NCI-H345 treated with DMSO at 0.1 percent for 48 hours (cell line): Measurements from ENCODE around the gene NUAK1.

ENCODE experiments used
- DNase-seq: peaks from one replicate; lab custom pipeline; 2025; ENCODE audit not compliant: unreplicated experiment; lab: John Stamatoyannopoulos, UW

Gene NUAK1

GRCh38 chr12:106138633-106139421 lies at the start of gene NUAK1:
NUAK1 (minus strand) TSS chr12:106138954; CDS start chr12:106138653, 301 bp downstream.
- DNase-seq = peak; percentile 52

- DNase-seq = no peak
Measured at GRCh38 chr12:106188256-106188655, 49.5 kb upstream of the NUAK1 start.

GRCh38 chr12:106187842-106188241 lies 49.1 kb upstream of the NUAK1 start:
- DNase-seq = no peak

- no peak for DNase-seq
Measured at GRCh38 chr12:106187155-106187789, 48.5 kb upstream of the NUAK1 start.

GRCh38 chr12:106183735-106184134 lies 45.0 kb upstream of the NUAK1 start:
- DNase-seq = no peak

- DNase-seq = no peak
Measured at GRCh38 chr12:106181401-106182114, 42.8 kb upstream of the NUAK1 start.

- peak; percentile 12 for DNase-seq
Measured at GRCh38 chr12:106179086-106179485, 40.3 kb upstream of the NUAK1 start.

- DNase-seq = no peak
Measured at GRCh38 chr12:106178562-106178961, 39.8 kb upstream of the NUAK1 start.

GRCh38 chr12:106176560-106176959 lies 37.8 kb upstream of the NUAK1 start:
- no peak for DNase-seq

- DNase-seq = no peak
Measured at GRCh38 chr12:106174876-106175275, 36.1 kb upstream of the NUAK1 start.

- DNase-seq = no peak
Measured at GRCh38 chr12:106173442-106173841, 34.7 kb upstream of the NUAK1 start.

- no peak for DNase-seq
Measured at GRCh38 chr12:106171117-106171750, 32.5 kb upstream of the NUAK1 start.

GRCh38 chr12:106170285-106170684 lies 31.5 kb upstream of the NUAK1 start:
- no peak for DNase-seq

GRCh38 chr12:106163712-106164111 lies 25.0 kb upstream of the NUAK1 start:
- DNase-seq = no peak

GRCh38 chr12:106161491-106161890 lies 22.7 kb upstream of the NUAK1 start:
- no peak for DNase-seq

GRCh38 chr12:106160915-106161314 lies 22.2 kb upstream of the NUAK1 start:
- DNase-seq = no peak

GRCh38 chr12:106157802-106158201 lies 19.0 kb upstream of the NUAK1 start:
- no peak for DNase-seq

GRCh38 chr12:106154751-106155273 lies 16.1 kb upstream of the NUAK1 start:
- DNase-seq = no peak

- peak; percentile 5 for DNase-seq
Measured at GRCh38 chr12:106152334-106152733, 13.6 kb upstream of the NUAK1 start.

- no peak for DNase-seq
Measured at GRCh38 chr12:106150555-106150954, 11.8 kb upstream of the NUAK1 start.

- DNase-seq = no peak
Measured at GRCh38 chr12:106149096-106149784, 10.5 kb upstream of the NUAK1 start.
